ENCODE results near the gene KIAA0930. TPM values are rescaled to one million over a fixed set of nuclear protein-coding genes. Genes with fewer than 3 reads are reported as not detected.

KIAA0930 gene
- total and polyA plus RNA-seq, 2 experiments from 2014 or later, result 15.0 to 78.6 TPM

DNA sequence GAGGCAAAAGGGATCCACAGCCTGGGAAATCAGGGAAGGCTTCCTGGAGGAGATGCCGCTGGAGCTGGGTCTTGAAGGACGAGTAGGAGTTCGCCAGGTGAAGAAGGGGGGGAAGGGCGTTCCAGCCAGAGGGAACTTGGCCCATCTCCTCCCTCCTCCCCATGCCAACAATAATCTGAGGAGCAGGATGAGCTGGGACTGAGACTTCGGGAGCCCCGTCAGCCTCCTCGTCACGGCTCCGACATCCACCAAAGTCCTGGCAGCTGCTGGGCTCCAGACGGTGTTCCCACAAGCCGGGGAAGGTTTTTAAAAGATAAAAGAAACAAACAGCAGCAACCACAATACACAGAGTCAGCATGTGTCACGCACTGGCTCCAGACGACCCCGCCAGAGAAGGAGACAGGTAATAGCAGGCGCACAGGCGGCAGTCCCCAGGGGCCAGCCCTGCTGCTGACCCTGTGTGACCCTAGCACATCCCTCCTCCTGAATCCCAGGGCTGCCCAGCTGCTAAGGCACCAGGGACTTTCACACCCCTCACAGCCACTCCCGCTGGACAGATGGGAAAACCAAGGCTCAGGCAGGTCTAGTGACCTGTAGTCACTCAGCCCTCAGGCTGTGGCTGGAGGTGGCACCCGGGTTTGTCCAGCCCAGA is 39.7 kb downstream of the KIAA0930 start:
- H3K36me3 ChIP-seq (ENCODE audit: insufficient read depth), result peaks cover 3% of the 10 kb centered on the region; the same call in 1 of the 2 replicates
- H3K4me1 Mint-ChIP-seq, result peaks cover 27% of the 10 kb centered on the region
- H3K36me3 Mint-ChIP-seq (ENCODE audit: low read depth), result peaks cover 19% of the 10 kb centered on the region
- no peaks in the 10 kb centered on the region for H3K9me2 ChIP-seq (ENCODE audit: insufficient read depth)
- no peak overlapping the region for H3K4me3 ChIP-seq
- no peaks in the 10 kb centered on the region for H4K20me1 ChIP-seq (replicated peaks; ENCODE audit: insufficient read depth)
- H3K4me1 ChIP-seq (ENCODE audit: insufficient read depth), result no peaks in the 10 kb centered on the region
- H3K27ac Mint-ChIP-seq, result no peak overlapping the region
- H3K4me2 ChIP-seq, result no peak overlapping the region
- no peak overlapping the region for H3K4me3 Mint-ChIP-seq
- no peaks in the 10 kb centered on the region for H3K79me2 ChIP-seq (replicated peaks; ENCODE audit: insufficient read depth)
- peak overlapping the region; percentile 66; the same call in 1 of the 2 replicates for H3K27ac ChIP-seq (ENCODE audit: low read depth)
- peaks cover 14% of the 10 kb centered on the region for H3K27me3 Mint-ChIP-seq (ENCODE audit: insufficient read depth, low read depth, poor library complexity)
- no peaks in the 10 kb centered on the region for H3F3A ChIP-seq (replicated peaks; ENCODE audit: low read depth)
- no peaks in the 10 kb centered on the region for H3K27me3 ChIP-seq (ENCODE audit: insufficient read depth)
- ATAC-seq (no peak), DNase-seq (ENCODE audit: low spot score) (no peak)
- H3K9me3 Mint-ChIP-seq, result no peaks in the 10 kb centered on the region; the same call in 2 of the 3 replicates
- no peak for TF ChIP-seq EZH2phosphoT487 (IDR thresholded peaks at IDR 0.05; ENCODE audit: unreplicated experiment)
- TF ChIP-seq POLR2AphosphoS5 (IDR thresholded peaks at IDR 0.05; ENCODE audit: low read depth), result no peak
- TF ChIP-seq STAT1 (IDR thresholded peaks at IDR 0.05; ENCODE audit: unreplicated experiment), result no peak
- TF ChIP-seq, protein P1, sequence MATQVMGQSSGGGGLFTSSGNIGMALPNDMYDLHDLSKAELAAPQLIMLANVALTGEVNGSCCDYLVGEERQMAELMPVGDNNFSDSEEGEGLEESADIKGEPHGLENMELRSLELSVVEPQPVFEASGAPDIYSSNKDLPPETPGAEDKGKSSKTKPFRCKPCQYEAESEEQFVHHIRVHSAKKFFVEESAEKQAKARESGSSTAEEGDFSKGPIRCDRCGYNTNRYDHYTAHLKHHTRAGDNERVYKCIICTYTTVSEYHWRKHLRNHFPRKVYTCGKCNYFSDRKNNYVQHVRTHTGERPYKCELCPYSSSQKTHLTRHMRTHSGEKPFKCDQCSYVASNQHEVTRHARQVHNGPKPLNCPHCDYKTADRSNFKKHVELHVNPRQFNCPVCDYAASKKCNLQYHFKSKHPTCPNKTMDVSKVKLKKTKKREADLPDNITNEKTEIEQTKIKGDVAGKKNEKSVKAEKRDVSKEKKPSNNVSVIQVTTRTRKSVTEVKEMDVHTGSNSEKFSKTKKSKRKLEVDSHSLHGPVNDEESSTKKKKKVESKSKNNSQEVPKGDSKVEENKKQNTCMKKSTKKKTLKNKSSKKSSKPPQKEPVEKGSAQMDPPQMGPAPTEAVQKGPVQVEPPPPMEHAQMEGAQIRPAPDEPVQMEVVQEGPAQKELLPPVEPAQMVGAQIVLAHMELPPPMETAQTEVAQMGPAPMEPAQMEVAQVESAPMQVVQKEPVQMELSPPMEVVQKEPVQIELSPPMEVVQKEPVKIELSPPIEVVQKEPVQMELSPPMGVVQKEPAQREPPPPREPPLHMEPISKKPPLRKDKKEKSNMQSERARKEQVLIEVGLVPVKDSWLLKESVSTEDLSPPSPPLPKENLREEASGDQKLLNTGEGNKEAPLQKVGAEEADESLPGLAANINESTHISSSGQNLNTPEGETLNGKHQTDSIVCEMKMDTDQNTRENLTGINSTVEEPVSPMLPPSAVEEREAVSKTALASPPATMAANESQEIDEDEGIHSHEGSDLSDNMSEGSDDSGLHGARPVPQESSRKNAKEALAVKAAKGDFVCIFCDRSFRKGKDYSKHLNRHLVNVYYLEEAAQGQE (IDR thresholded peaks at IDR 0.05; ENCODE audit: unreplicated experiment), result no peak
- no peak for TF ChIP-seq NANOG (IDR thresholded peaks at IDR 0.05; ENCODE audit: borderline replicate concordance)
- TF ChIP-seq EZH2 (IDR thresholded peaks at IDR 0.05; ENCODE audit: low read depth, unreplicated experiment), result no peak
- TF ChIP-seq, protein P2, sequence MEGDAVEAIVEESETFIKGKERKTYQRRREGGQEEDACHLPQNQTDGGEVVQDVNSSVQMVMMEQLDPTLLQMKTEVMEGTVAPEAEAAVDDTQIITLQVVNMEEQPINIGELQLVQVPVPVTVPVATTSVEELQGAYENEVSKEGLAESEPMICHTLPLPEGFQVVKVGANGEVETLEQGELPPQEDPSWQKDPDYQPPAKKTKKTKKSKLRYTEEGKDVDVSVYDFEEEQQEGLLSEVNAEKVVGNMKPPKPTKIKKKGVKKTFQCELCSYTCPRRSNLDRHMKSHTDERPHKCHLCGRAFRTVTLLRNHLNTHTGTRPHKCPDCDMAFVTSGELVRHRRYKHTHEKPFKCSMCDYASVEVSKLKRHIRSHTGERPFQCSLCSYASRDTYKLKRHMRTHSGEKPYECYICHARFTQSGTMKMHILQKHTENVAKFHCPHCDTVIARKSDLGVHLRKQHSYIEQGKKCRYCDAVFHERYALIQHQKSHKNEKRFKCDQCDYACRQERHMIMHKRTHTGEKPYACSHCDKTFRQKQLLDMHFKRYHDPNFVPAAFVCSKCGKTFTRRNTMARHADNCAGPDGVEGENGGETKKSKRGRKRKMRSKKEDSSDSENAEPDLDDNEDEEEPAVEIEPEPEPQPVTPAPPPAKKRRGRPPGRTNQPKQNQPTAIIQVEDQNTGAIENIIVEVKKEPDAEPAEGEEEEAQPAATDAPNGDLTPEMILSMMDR (conservative IDR thresholded peaks at IDR 0.05; ENCODE audit: low read depth in 2 of 2), result no peak
- TF ChIP-seq ZNF331 (CRISPR knock-in tag; IDR thresholded peaks at IDR 0.05; ENCODE audit: low read depth), result no peak
- no peak for TF ChIP-seq CREB1 (CRISPR knock-in tag; IDR thresholded peaks at IDR 0.05; ENCODE audit: low read depth)
- TF ChIP-seq, protein P3, sequence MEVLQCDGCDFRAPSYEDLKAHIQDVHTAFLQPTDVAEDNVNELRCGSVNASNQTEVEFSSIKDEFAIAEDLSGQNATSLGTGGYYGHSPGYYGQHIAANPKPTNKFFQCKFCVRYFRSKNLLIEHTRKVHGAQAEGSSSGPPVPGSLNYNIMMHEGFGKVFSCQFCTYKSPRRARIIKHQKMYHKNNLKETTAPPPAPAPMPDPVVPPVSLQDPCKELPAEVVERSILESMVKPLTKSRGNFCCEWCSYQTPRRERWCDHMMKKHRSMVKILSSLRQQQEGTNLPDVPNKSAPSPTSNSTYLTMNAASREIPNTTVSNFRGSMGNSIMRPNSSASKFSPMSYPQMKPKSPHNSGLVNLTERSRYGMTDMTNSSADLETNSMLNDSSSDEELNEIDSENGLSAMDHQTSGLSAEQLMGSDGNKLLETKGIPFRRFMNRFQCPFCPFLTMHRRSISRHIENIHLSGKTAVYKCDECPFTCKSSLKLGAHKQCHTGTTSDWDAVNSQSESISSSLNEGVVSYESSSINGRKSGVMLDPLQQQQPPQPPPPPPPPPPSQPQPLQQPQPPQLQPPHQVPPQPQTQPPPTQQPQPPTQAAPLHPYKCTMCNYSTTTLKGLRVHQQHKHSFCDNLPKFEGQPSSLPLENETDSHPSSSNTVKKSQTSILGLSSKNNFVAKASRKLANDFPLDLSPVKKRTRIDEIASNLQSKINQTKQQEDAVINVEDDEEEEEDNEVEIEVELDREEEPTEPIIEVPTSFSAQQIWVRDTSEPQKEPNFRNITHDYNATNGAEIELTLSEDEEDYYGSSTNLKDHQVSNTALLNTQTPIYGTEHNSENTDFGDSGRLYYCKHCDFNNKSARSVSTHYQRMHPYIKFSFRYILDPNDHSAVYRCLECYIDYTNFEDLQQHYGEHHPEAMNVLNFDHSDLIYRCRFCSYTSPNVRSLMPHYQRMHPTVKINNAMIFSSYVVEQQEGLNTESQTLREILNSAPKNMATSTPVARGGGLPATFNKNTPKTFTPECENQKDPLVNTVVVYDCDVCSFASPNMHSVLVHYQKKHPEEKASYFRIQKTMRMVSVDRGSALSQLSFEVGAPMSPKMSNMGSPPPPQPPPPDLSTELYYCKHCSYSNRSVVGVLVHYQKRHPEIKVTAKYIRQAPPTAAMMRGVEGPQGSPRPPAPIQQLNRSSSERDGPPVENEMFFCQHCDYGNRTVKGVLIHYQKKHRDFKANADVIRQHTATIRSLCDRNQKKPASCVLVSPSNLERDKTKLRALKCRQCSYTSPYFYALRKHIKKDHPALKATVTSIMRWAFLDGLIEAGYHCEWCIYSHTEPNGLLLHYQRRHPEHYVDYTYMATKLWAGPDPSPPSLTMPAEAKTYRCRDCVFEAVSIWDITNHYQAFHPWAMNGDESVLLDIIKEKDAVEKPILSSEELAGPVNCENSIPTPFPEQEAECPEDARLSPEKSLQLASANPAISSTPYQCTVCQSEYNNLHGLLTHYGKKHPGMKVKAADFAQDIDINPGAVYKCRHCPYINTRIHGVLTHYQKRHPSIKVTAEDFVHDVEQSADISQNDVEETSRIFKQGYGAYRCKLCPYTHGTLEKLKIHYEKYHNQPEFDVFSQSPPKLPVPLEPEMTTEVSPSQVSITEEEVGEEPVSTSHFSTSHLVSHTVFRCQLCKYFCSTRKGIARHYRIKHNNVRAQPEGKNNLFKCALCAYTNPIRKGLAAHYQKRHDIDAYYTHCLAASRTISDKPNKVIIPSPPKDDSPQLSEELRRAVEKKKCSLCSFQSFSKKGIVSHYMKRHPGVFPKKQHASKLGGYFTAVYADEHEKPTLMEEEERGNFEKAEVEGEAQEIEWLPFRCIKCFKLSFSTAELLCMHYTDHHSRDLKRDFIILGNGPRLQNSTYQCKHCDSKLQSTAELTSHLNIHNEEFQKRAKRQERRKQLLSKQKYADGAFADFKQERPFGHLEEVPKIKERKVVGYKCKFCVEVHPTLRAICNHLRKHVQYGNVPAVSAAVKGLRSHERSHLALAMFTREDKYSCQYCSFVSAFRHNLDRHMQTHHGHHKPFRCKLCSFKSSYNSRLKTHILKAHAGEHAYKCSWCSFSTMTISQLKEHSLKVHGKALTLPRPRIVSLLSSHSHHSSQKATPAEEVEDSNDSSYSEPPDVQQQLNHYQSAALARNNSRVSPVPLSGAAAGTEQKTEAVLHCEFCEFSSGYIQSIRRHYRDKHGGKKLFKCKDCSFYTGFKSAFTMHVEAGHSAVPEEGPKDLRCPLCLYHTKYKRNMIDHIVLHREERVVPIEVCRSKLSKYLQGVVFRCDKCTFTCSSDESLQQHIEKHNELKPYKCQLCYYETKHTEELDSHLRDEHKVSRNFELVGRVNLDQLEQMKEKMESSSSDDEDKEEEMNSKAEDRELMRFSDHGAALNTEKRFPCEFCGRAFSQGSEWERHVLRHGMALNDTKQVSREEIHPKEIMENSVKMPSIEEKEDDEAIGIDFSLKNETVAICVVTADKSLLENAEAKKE (CRISPR knock-in tag; IDR thresholded peaks at IDR 0.05), result no peak
- TF ChIP-seq ZNF114 (CRISPR knock-in tag; IDR thresholded peaks at IDR 0.05), result no peak
- no peak for TF ChIP-seq JUNB (IDR thresholded peaks at IDR 0.05; ENCODE audit: unreplicated experiment)
- TF ChIP-seq, protein P4, sequence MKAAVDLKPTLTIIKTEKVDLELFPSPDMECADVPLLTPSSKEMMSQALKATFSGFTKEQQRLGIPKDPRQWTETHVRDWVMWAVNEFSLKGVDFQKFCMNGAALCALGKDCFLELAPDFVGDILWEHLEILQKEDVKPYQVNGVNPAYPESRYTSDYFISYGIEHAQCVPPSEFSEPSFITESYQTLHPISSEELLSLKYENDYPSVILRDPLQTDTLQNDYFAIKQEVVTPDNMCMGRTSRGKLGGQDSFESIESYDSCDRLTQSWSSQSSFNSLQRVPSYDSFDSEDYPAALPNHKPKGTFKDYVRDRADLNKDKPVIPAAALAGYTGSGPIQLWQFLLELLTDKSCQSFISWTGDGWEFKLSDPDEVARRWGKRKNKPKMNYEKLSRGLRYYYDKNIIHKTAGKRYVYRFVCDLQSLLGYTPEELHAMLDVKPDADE (IDR thresholded peaks at IDR 0.05), result no peak
- H2AFZ ChIP-seq, result no peak overlapping the region

Measured in GM23338 (cell line).